HEK293T (cell line): Measurements from ENCODE around the gene TJAP1.

Source experiments
- ARNT ChIP-seq: fragments of 450-650 bp; IDR thresholded peaks from 2 replicates; pipeline ENCODE4 v1.6.1; 2017; ENCODE audit warnings: mild to moderate bottlenecking
- BHLHE40 ChIP-seq: fragments of 450-650 bp; IDR thresholded peaks from 2 replicates; pipeline ENCODE4 v1.6.1; 2016; ENCODE audit warnings: mild to moderate bottlenecking, moderate library complexity, borderline replicate concordance
- ELF4 ChIP-seq: fragments of 450-650 bp; IDR thresholded peaks from 2 replicates; pipeline ENCODE4 v1.6.1; 2017; ENCODE audit warnings: antibody characterized with exemption
- FOXA1 ChIP-seq: fragments of 450-650 bp; IDR thresholded peaks from 2 replicates; pipeline ENCODE4 v1.6.1; 2016; ENCODE audit warnings: mild to moderate bottlenecking
- FOXK2 ChIP-seq: fragments of 450-650 bp; IDR thresholded peaks from 2 replicates; pipeline ENCODE4 v1.6.1; 2016; ENCODE audit warnings: mild to moderate bottlenecking
- FOXM1 ChIP-seq: fragments of 450-650 bp; IDR thresholded peaks from 2 replicates; pipeline ENCODE4 v1.6.1; 2017; ENCODE audit warnings: mild to moderate bottlenecking, borderline replicate concordance
- HDGF ChIP-seq: fragments of 450-650 bp; IDR thresholded peaks from 2 replicates; pipeline ENCODE4 v1.6.1; 2017; ENCODE audit warnings: antibody characterized with exemption, borderline replicate concordance
- L3MBTL2 ChIP-seq: fragments of 450-650 bp; conservative IDR thresholded peaks from 2 replicates; pipeline ENCODE4 v1.6.1; 2016; ENCODE audit warnings: mild to moderate bottlenecking
- LEF1 ChIP-seq: fragments of 450-650 bp; IDR thresholded peaks from 2 replicates; pipeline ENCODE4 v1.6.1; 2017; ENCODE audit warnings: mild to moderate bottlenecking, borderline replicate concordance
- NFRKB ChIP-seq: fragments of 450-650 bp; IDR thresholded peaks from 2 replicates; pipeline ENCODE4 v1.6.1; 2016; ENCODE audit warnings: mild to moderate bottlenecking, moderate library complexity
- SUZ12 ChIP-seq: fragments of 450-650 bp; IDR thresholded peaks from 2 replicates; pipeline ENCODE4 v1.6.1; 2016; ENCODE audit warnings: mild to moderate bottlenecking
- TARDBP ChIP-seq: fragments of 450-650 bp; IDR thresholded peaks from 2 replicates; pipeline ENCODE4 v1.6.1; 2016

DNA sequence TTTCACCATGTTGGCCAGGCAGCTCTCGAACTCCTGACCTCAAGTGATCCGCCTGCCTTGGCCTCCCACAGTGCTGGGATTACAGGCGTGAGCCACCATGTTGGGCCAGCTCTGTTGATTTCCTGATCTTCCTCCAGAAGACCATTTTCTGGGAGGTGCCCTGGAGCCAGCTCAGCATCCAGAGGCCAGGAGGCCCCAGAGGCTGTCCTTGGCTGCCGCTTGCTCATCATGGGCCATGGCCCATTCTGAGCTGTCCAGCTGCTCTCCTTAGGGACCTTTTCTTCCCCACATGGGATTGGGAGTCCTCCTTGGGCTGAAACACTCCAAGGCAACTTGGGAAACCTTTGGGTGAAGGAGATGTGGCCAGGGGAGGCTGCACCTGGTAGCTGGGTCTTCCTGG, 17.4 kb downstream of the TJAP1 start:
- no peak for TF ChIP-seq FOXM1
- TF ChIP-seq SUZ12 = no peak
- no peak for TF ChIP-seq FOXK2
- TF ChIP-seq L3MBTL2 = no peak
- TF ChIP-seq FOXA1 = no peak
- no peak for TF ChIP-seq BHLHE40
- no peak for TF ChIP-seq HDGF
- no peak for TF ChIP-seq ARNT
- no peak for TF ChIP-seq ELF4
- TF ChIP-seq TARDBP = no peak
- no peak for TF ChIP-seq LEF1
- no peak for TF ChIP-seq NFRKB
